K562 (cell line): Measurements from ENCODE around the gene ESAM. TPM values are rescaled to one million over a fixed set of nuclear protein-coding genes. Genes with fewer than 3 reads are reported as not detected.

Source experiments
- ARID1B ChIP-seq: fragments of 450-650 bp; IDR thresholded peaks from 2 replicates; pipeline ENCODE4 v1.6.1; 2016; ENCODE audit warnings: antibody characterized with exemption, mild to moderate bottlenecking, inconsistent platforms
- ARID3A ChIP-seq: IDR thresholded peaks from 2 replicates; pipeline ENCODE4 v1.6.1; 2012; ENCODE audit warnings: low read depth, low read length, improper control_type of control experiment, borderline replicate concordance
- CBFA2T2 ChIP-seq: fragments of 450-650 bp; conservative IDR thresholded peaks from 2 replicates; pipeline ENCODE4 v1.6.1; 2017; ENCODE audit warnings: mild to moderate bottlenecking
- CBFA2T3 ChIP-seq: fragments of 450-650 bp; IDR thresholded peaks from 2 replicates; pipeline ENCODE4 v1.6.1; 2017
- CTBP1 ChIP-seq: fragments of 450-650 bp; IDR thresholded peaks from 2 replicates; pipeline ENCODE4 v1.6.1; 2016; ENCODE audit warnings: borderline replicate concordance
- EP300 ChIP-seq: IDR thresholded peaks from 2 replicates; pipeline ENCODE4 v1.6.1; 2012; ENCODE audit warnings: low read length, improper control_type of control experiment
- GATA2 ChIP-seq: sonication (generic); formaldehyde crosslinking; IDR thresholded peaks from 2 replicates; pipeline ENCODE4 v1.4.0; 2020; ENCODE audit warnings: mild to moderate bottlenecking, missing genetic modification reagents
- JUND ChIP-seq, 2 experiments: IDR thresholded peaks; 2 replicates in 1 of 2; 3 replicates in 1 of 2; pipeline ENCODE4 v1.6.1; 2011; ENCODE audit warnings: borderline replicate concordance in 2 of 2, low read depth in 2 of 2, low read length in 2 of 2, improper control_type of control experiment in 1 of 2, missing biosample characterization in 1 of 2, missing genetic modification characterization in 1 of 2, missing genetic modification reagents in 1 of 2
- KLF13 ChIP-seq: fragments of 450-650 bp; IDR thresholded peaks from 2 replicates; pipeline ENCODE4 v1.6.1; 2016; ENCODE audit warnings: missing genetic modification characterization, low read depth, mild to moderate bottlenecking, missing compliant biosample characterization, moderate library complexity, borderline replicate concordance
- MTA2 ChIP-seq: fragments of 450-650 bp; IDR thresholded peaks from 2 replicates; pipeline ENCODE4 v1.6.1; 2016; ENCODE audit warnings: low read depth
- MYNN ChIP-seq, 2 experiments: sonication (generic); formaldehyde crosslinking in 1 of 2; IDR thresholded peaks; 2 replicates each; pipeline versions ENCODE4 v1.5.0 to v1.6.1; 2016 to 2020; ENCODE audit warnings: antibody characterized with exemption in 1 of 2, missing genetic modification reagents in 1 of 2
- NCOR1 ChIP-seq: fragments of 450-650 bp; IDR thresholded peaks from 2 replicates; pipeline ENCODE4 v1.6.1; 2016; ENCODE audit warnings: mild to moderate bottlenecking, moderate library complexity
- NR2C2 ChIP-seq, 2 experiments: fragments of 200-800 bp in 1 of 2; sonication (Bioruptor generic) in 1 of 2; sonication (generic) in 1 of 2; formaldehyde crosslinking in 1 of 2; IDR thresholded peaks; 2 replicates each; pipeline versions ENCODE4 v1.6.1 to v1.8.0; 2016 to 2022; ENCODE audit warnings: mild to moderate bottlenecking in 1 of 2, missing compliant biosample characterization in 1 of 2, missing genetic modification characterization in 1 of 2, missing genetic modification reagents in 1 of 2
- OTX1 ChIP-seq: fragments of 450-650 bp; formaldehyde crosslinking; IDR thresholded peaks from 2 replicates; pipeline ENCODE4 v1.4.0; 2022; ENCODE audit warnings: mild to moderate bottlenecking
- PBX2 ChIP-seq, 2 experiments: IDR thresholded peaks in 1 of 2; conservative IDR thresholded peaks in 1 of 2; 2 replicates each; pipeline ENCODE4 v1.6.1; 2016; ENCODE audit warnings: low read depth in 2 of 2, mild to moderate bottlenecking in 1 of 2, missing compliant biosample characterization in 1 of 2, missing genetic modification characterization in 1 of 2, moderate library complexity in 1 of 2
- RCOR1 ChIP-seq, 2 experiments: IDR thresholded peaks; 2 replicates each; pipeline ENCODE4 v1.6.1; 2012; ENCODE audit warnings: low read depth in 2 of 2, low read length in 2 of 2, borderline replicate concordance in 1 of 2, improper control_type of control experiment in 1 of 2
- SOX6 ChIP-seq: fragments of 450-650 bp; IDR thresholded peaks from 2 replicates; pipeline ENCODE4 v1.6.1; 2014; ENCODE audit warnings: mild to moderate bottlenecking
- TAL1 ChIP-seq: fragments of 450-650 bp; IDR thresholded peaks from 2 replicates; pipeline ENCODE4 v1.6.1; 2016; ENCODE audit warnings: mild to moderate bottlenecking
- polyA plus RNA-seq, 8 experiments: library from polyadenylated mRNA; depleted of rRNA in 4 of 8; stranded (reverse) in 5 of 8; unstranded in 3 of 8; fragments of >200 nt; fragmentation: Nextera tagmentation in 2 of 8; fragmentation: Illumina TruSeq in 1 of 8; extraction: Ambion mirVana in 2 of 8; extraction: Trizol in 1 of 8; gene quantifications; 2 replicates each; pipeline versions ENCODE4 v1.2.1 to v1.2.3, GENCODE V29; 2011 to 2014; ENCODE audit warnings: inconsistent platforms in 1 of 8, missing spikeins in 1 of 8
- total RNA-seq, 7 experiments: library from RNA; depleted of rRNA in 6 of 7; stranded (reverse); fragments of >200 nt in 6 of 7; fragmentation: Illumina TruSeq in 2 of 7; extraction: Trizol in 2 of 7; gene quantifications; 2 replicates each; pipeline versions ENCODE4 v1.2.1 to v1.2.3, GENCODE V29; 2011 to 2021; ENCODE audit warnings: low replicate concordance in 1 of 7
- TF ChIP-seq, protein P1 (sequence below): fragments of 450-650 bp; IDR thresholded peaks from 2 replicates; pipeline ENCODE4 v1.6.1; 2016; ENCODE audit warnings: low read depth, mild to moderate bottlenecking, moderate library complexity

Gene ESAM
- total and polyA plus RNA-seq, 9 of the 15 experiments (the other 6 are each of a cell fraction or from before 2014, with no cell fraction given): 0.06 to 1.5 (median 0.22) TPM

DNA sequence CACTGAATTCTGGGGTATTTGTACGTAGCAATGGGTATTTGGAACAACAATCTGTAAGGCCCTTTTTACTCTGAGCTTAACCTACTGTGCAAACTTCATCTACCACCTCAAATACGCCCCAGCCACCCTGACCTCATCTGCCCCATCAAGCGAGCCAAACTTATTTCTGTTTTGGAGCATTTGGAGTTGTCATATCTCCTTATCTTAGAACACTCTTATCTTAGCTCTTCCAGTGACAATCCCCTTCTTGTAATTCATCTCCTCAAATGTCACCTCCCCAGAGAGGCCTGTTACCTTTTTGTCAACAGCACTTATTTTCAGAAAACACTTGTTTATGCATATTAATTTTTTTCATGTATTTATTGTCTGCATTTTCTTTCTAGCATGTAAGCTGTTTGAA is 42.8 kb upstream of the ESAM start (continued):
- TF ChIP-seq EP300 (peak; percentile 64), NR2C2 (CRISPR knock-in tag; IDR thresholded peaks at IDR 0.05) (no peak), NR2C2 (tag; IDR thresholded peaks at IDR 0.05) (0 out of 2 replicates have a peak, but pooled peaks have one; percentile 19), ARID1B (peak; percentile 81), MYNN (IDR thresholded peaks at IDR 0.05) (no peak), MYNN (CRISPR knock-in tag; IDR thresholded peaks at IDR 0.05) (no peak), SOX6 (peak; percentile 67; the same call in 1 of the 2 replicates), CBFA2T3 (peak; percentile 50; the same call in 1 of the 2 replicates), CTBP1 (peak; percentile 42; the same call in 1 of the 2 replicates), OTX1 (CRISPR knock-in tag) (no peak), RCOR1 (IDR thresholded peaks at IDR 0.05; ENCODE audit: borderline replicate concordance in 1 of 2, low read depth in 2 of 2, low read length in 2 of 2) (peak in 1 of 2 experiments; percentile 70; a peak in 1 of 4 replicates), ARID3A (no peak), TAL1 (peak; percentile 47), KLF13 (no peak), JUND (IDR thresholded peaks at IDR 0.05; ENCODE audit: borderline replicate concordance, low read depth, low read length) (no peak), JUND (tag; IDR thresholded peaks at IDR 0.05; ENCODE audit: borderline replicate concordance, low read depth, low read length) (peak; percentile 40; the same call in 1 of the 3 replicates), CBFA2T2 (peak; percentile 19; the same call in 1 of the 2 replicates), PBX2 (CRISPR knock-in tag; IDR thresholded peaks at IDR 0.05; ENCODE audit: low read depth) (no peak), PBX2 (tag; conservative IDR thresholded peaks at IDR 0.05; ENCODE audit: low read depth) (peak; percentile 91), NCOR1 (peak; percentile 41; the same call in 1 of the 2 replicates), GATA2 (peak; percentile 29; the same call in 1 of the 2 replicates), MTA2 (peak; percentile 33; the same call in 1 of the 2 replicates)
- TF ChIP-seq, protein P1, sequence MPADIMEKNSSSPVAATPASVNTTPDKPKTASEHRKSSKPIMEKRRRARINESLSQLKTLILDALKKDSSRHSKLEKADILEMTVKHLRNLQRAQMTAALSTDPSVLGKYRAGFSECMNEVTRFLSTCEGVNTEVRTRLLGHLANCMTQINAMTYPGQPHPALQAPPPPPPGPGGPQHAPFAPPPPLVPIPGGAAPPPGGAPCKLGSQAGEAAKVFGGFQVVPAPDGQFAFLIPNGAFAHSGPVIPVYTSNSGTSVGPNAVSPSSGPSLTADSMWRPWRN: 0 out of 2 replicates have a peak, but pooled peaks have one; percentile 14
